ENCODE data around the gene TPD52L3. TPM values are rescaled to one million over a fixed set of nuclear protein-coding genes. Genes with fewer than 3 reads are reported as not detected.
A peak's percentile ranks its signal among the peaks of the same experiment; 100 is the strongest.

Gene TPD52L3
- total RNA-seq = not detected
- polyA plus RNA-seq (ENCODE audit: insufficient read length in 6 of 6) = not detected
- long read RNA-seq, donor 1 = 0 reads
- long read RNA-seq, donor 2 = 0 reads
- long read RNA-seq, donor 3 = 0 reads
- long read RNA-seq, donor 4 = 0 reads
- long read RNA-seq, donor 5 = 0 reads
- long read RNA-seq, donor 6 = 0 reads
- long read RNA-seq, donor 7 = 0 reads
- long read RNA-seq, donor 8 = 0 reads
- long read RNA-seq, donor 9 = 0 reads
- long read RNA-seq, donor 10 = 0 reads
- long read RNA-seq, donor 11 = 0 reads
- long read RNA-seq, donor 12 = 0 reads

DNA sequence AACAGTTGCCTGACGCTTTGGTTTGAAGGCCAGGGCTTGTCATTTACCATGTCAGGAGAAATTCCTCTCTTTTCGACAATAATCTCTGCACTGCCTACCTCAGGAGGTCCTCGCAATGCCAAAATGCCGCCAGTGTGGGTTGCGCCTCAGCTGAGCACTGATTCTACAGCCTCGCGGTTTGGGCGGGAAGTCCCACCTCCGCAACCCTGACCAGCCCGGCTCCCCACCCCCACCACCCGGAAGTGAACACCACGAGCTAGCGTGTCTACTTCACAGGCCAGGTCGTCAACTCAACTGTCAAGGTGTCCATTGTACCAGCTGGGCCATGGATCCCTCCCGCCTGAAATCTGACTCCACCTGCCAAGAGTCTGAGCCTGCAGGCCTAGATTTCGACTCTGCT is at the start of gene TPD52L3:
Gene TPD52L3, plus strand, starts transcription at position 273 of the 400 bp plus-strand sequence. CDS start 221 bp downstream, outside the sequence.
- intact Hi-C loops (cut with DNase I) = no loop called here
- no peaks in the 10 kb centered on the region for H3K36me3 ChIP-seq
- no peak for ATAC-seq
- H3K4me3 ChIP-seq = no peak within 1 kb of the TSS
- H3K27ac ChIP-seq = no peak within 1 kb of the TSS
- no peaks in the 10 kb centered on the region for H3K4me1 ChIP-seq
- no peaks in the 10 kb centered on the region for H3K27me3 ChIP-seq
- H3K9me3 ChIP-seq = no peaks in the 10 kb centered on the region
- TF ChIP-seq, protein P1, sequence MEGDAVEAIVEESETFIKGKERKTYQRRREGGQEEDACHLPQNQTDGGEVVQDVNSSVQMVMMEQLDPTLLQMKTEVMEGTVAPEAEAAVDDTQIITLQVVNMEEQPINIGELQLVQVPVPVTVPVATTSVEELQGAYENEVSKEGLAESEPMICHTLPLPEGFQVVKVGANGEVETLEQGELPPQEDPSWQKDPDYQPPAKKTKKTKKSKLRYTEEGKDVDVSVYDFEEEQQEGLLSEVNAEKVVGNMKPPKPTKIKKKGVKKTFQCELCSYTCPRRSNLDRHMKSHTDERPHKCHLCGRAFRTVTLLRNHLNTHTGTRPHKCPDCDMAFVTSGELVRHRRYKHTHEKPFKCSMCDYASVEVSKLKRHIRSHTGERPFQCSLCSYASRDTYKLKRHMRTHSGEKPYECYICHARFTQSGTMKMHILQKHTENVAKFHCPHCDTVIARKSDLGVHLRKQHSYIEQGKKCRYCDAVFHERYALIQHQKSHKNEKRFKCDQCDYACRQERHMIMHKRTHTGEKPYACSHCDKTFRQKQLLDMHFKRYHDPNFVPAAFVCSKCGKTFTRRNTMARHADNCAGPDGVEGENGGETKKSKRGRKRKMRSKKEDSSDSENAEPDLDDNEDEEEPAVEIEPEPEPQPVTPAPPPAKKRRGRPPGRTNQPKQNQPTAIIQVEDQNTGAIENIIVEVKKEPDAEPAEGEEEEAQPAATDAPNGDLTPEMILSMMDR (IDR thresholded peaks at IDR 0.05) = no peak
- no peak for DNase-seq

DNA sequence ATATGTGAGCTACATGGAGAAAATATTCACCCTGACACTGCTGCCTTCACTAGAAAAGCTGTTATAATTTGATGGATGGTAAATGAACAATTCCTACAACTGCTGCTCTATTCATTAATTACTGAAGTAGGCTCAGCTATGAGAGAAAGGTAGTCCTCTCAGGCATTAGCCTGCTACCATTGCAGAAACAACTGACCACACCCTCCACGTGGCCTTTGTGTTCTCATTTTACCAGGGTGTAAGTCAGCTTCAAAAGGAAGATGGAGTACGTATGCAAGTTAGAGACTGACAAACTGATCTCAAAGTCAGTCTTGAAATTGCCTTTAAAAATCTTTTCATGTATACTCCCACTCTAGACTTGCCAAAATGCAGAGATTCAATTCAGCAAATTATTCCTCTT is 26.3 kb upstream of the TPD52L3 start:
- Histone ChIP-seq H3K27me3 (no peaks in the 10 kb centered on the region), H3K27ac (no peak overlapping the region), H3K4me3 (no peak overlapping the region), H3K36me3 (no peaks in the 10 kb centered on the region), H3K4me1 (no peaks in the 10 kb centered on the region), H3K9me3 (no peaks in the 10 kb centered on the region)
- ATAC-seq (no peak), DNase-seq (no peak)
- intact Hi-C loops (cut with DNase I) = loop anchor here in 1 of 2 donors (10.0 kb wide), 1 partner anchor 247 kb away; no protein-coding TSS in a partner anchor
- TF ChIP-seq, protein P1 (IDR thresholded peaks at IDR 0.05) = no peak

DNA sequence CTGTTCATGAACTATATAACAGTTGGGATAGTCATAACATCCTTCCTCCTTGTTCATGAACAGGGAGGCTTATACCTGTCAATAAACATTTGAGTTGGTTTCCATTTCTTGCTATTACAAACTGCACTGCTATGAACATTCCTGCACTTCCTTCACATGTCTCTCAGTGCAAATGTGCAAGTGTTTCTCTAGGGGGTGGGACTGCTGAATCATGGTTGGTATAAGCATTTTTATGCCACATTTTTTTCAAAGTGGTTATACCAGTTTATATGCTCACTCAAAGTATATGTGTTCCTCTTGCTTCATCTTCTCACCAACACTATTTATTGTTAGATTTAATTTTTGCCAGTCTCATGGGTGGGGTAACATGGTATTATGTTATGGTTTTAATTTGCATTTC is 25.8 kb upstream of the TPD52L3 start:
- intact Hi-C loops (cut with DNase I) = loop anchor here in 1 of 2 donors (10.0 kb wide), 1 partner anchor 248 kb away; no protein-coding TSS in a partner anchor

DNA sequence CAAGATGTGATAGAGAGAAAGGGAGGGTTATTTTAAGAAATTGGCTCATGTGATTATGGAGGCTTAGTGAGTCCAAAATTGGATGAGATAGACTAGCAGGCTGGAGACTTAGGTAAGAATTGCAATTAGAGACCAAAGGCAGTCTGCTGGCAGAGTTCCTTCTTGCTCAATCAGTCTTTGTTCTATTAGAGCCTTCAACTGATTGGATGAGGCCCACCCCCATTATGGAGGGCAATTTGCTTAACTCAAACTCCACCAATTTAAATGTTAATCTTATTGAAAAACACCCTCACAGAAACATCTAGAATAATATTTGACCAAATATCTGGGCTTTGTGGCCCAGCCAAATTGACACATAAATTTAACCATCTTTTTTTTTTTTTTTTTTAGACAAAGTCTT is 23.9 kb upstream of the TPD52L3 start:
- H3K4me3 ChIP-seq = no peak overlapping the region
- no peaks in the 10 kb centered on the region for H3K36me3 ChIP-seq
- intact Hi-C loops (cut with DNase I) = loop anchor here in 1 of 2 donors (10.0 kb wide), 1 partner anchor 249 kb away; no protein-coding TSS in a partner anchor
- H3K27ac ChIP-seq = no peak overlapping the region
- ATAC-seq = no peak
- H3K27me3 ChIP-seq = no peaks in the 10 kb centered on the region
- no peaks in the 10 kb centered on the region for H3K4me1 ChIP-seq
- no peaks in the 10 kb centered on the region for H3K9me3 ChIP-seq
- TF ChIP-seq, protein P1 (IDR thresholded peaks at IDR 0.05) = no peak
- DNase-seq = no peak

More for the DNA sequence above, 25.8 kb upstream of the TPD52L3 start:
- ATAC-seq (peak; percentile 66), DNase-seq (peak in 1 of 4 donors; percentile 1)
- Histone ChIP-seq H3K27ac (no peak overlapping the region), H3K4me1 (no peaks in the 10 kb centered on the region), H3K4me3 (no peak overlapping the region), H3K27me3 (no peaks in the 10 kb centered on the region), H3K9me3 (no peaks in the 10 kb centered on the region), H3K36me3 (no peaks in the 10 kb centered on the region)
- TF ChIP-seq, protein P1 (IDR thresholded peaks at IDR 0.05) = no peak

DNA sequence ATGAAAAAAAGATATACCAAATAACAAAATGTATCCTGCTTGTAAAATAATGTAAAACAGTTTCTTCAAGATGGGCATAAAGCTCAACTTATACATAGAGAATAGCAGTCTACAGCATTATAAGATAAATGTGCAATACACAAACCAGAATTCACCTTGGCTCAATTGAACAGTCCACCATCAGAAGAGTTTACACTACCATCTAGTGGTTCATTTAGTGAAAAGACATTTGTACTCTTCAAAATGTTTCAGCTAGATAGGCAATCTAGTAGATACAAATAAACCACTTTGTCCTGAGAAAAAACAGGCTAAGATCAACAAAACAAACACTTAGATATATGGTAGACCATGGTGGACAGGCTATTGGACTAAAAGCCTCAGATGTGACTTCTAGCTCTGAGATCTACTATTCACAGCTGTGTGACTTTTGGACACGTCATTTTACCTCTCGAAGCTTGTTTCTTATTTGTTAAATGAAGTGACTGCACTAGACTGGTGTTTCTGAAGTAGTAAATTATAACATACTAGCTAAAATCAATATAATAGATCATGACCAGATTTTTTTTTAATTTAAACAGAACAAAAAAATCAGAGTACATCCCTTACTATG is 22.1 kb upstream of the TPD52L3 start:
- no peaks in the 10 kb centered on the region for H3K4me1 ChIP-seq
- H3K36me3 ChIP-seq = no peaks in the 10 kb centered on the region
- no peak overlapping the region for H3K4me3 ChIP-seq
- DNase-seq (peak in 2 of 4 donors; percentile 11 to 33), ATAC-seq (peak; percentile 91)
- intact Hi-C loops (cut with DNase I) = loop anchor here in 1 of 2 donors (5.0 to 10.0 kb wide), 2 partner anchors 109 to 251 kb away; no protein-coding TSS in a partner anchor
- H3K27me3 ChIP-seq = no peaks in the 10 kb centered on the region
- TF ChIP-seq, protein P1 (IDR thresholded peaks at IDR 0.05) = peak; percentile 28 to 53
- no peaks in the 10 kb centered on the region for H3K9me3 ChIP-seq
- H3K27ac ChIP-seq = no peak overlapping the region

Data from left lung (tissue), 14 donors.